ENCODE data around the gene CAMTA1. TPM values are rescaled to one million over a fixed set of nuclear protein-coding genes. Genes with fewer than 3 reads are reported as not detected.

The CAMTA1 gene
- total RNA-seq, 1 experiment from 2014 or later: 69.5 TPM

DNA sequence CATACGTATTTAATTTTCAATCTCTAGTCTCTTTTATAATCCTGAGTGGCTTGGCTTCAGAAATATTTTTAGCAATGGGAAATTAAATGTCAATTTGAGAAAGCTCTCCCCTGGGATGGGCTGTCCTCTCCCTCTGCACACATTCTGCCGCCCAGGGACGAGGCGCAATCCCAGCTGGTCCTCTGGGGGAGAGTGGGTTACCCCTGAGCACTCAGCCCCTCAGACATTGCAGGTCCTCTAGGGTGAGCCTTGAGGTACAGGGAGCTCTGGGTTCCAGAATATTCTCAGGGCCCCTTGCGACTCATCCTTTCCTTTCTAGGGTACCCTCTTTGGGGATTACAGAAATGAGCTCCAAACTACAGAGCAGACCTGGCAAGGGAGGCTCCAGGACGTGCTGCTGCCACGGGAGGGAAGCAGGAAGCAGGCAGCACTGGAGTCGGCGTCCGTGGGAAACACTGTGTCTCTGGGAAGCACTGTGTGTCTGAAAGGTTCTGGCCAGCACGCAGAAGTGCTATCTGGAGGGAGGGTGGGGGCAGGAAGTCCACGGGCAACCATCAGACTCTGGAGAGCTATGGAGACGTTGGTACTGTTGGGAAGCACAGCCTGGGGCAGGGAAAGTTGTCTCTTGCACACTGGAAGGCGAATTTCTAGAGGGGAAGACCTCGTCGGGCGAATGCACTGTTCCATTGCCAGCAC, 642.5 kb downstream of the CAMTA1 start:
- ChIA-PET CTCF (interaction anchor here (0.7 kb wide), 1 partner anchor 26 kb away, joined by 3 read pairs; no protein-coding TSS in a partner anchor), POLR2A (no interaction called here), RAD21 (ENCODE audit: low non-redundant PET in 1 of 2, low total read pairs in 2 of 2, uncharacterized antibody in 2 of 2, unreplicated experiment in 2 of 2) (no interaction called here)
- Histone ChIP-seq H3K4me2 (ENCODE audit: low read length) (no peak overlapping the region), H3K4me3 (replicated peaks in 1 of 2; ENCODE audit: low read depth in 1 of 2, low read length in 2 of 2) (no peak overlapping the region), H3K9me3 (ENCODE audit: control insufficient read depth in 1 of 2, insufficient read depth in 1 of 2, low read depth in 1 of 2, low read length in 2 of 2) (no peaks in the 10 kb centered on the region), H3K36me3 (ENCODE audit: control insufficient read depth in 1 of 2, insufficient read depth in 2 of 2, low read length in 2 of 2) (no peaks in the 10 kb centered on the region), H3K27ac (ENCODE audit: low read depth, low read length) (no peak overlapping the region), H2AFZ (ENCODE audit: low read depth, low read length, poor library complexity, severe bottlenecking) (no peak overlapping the region), H3K9ac (ENCODE audit: low read length) (no peak overlapping the region), H3K9me2 (ENCODE audit: insufficient read depth) (no peaks in the 10 kb centered on the region), H4K20me1 (ENCODE audit: insufficient read depth) (no peaks in the 10 kb centered on the region), H3K27me3 (ENCODE audit: insufficient read depth, low read length) (no peaks in the 10 kb centered on the region), H3K79me2 (ENCODE audit: insufficient read depth, low read length) (no peaks in the 10 kb centered on the region), H3K4me1 (ENCODE audit: control insufficient read depth in 1 of 2, insufficient read depth in 2 of 2, low read length in 2 of 2) (no peaks in the 10 kb centered on the region)
- TF ChIP-seq ZFX (IDR thresholded peaks at IDR 0.05) (no peak), MAX (IDR thresholded peaks at IDR 0.05) (no peak), FOSL1 (IDR thresholded peaks at IDR 0.05; ENCODE audit: low read depth) (no peak), TCF7L2 (IDR thresholded peaks at IDR 0.05; ENCODE audit: borderline replicate concordance, extremely low read depth, insufficient read depth, insufficient read length) (no peak), JUND (IDR thresholded peaks at IDR 0.05) (no peak), ELF1 (IDR thresholded peaks at IDR 0.05; ENCODE audit: borderline replicate concordance, low read depth) (no peak), EZH2phosphoT487 (IDR thresholded peaks at IDR 0.05; ENCODE audit: borderline replicate concordance) (no peak)
- intact Hi-C loops (cut with micrococcal nuclease): no loop called here
- no TSS peak for BruUV-seq (replicated peaks)
- no peak for DNase-seq (ENCODE audit: low read depth, low spot score)
- ATAC-seq: no peak

DNA sequence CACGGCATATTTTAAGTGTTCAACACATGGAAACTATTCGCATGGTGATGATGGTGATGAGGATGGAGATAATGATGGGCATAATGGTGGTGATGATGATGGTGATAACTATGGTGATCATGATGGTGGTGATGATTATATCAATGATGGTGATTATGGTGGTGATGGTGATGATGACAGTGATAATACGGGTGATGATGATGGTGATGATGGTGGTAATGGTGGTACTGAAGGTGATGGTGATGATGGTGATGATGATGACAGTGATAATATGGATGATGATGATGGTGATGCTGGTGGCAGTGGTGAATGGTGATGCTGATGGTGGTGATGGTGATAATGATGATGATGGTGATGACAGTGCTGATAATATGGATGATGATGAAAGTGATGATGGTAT, 644.0 kb downstream of the CAMTA1 start:
- no peak overlapping the region for H3K4me3 ChIP-seq (replicated peaks in 1 of 2; ENCODE audit: low read depth in 1 of 2, low read length in 2 of 2)
- intact Hi-C loops (cut with micrococcal nuclease): no loop called here
- H3K4me1 ChIP-seq (ENCODE audit: control insufficient read depth in 1 of 2, insufficient read depth in 2 of 2, low read length in 2 of 2): no peaks in the 10 kb centered on the region; a peak in 1 of 4 replicates
- no peak overlapping the region for H3K4me2 ChIP-seq (ENCODE audit: low read length)
- H3K27ac ChIP-seq (ENCODE audit: low read depth, low read length): no peak overlapping the region
- no peaks in the 10 kb centered on the region for H3K36me3 ChIP-seq (ENCODE audit: control insufficient read depth in 1 of 2, insufficient read depth in 2 of 2, low read length in 2 of 2)
- H3K9me2 ChIP-seq (ENCODE audit: insufficient read depth): no peaks in the 10 kb centered on the region
- no peaks in the 10 kb centered on the region for H4K20me1 ChIP-seq (ENCODE audit: insufficient read depth)
- ChIA-PET CTCF (no interaction called here), POLR2A (no interaction called here), RAD21 (ENCODE audit: low non-redundant PET in 1 of 2, low total read pairs in 2 of 2, uncharacterized antibody in 2 of 2, unreplicated experiment in 2 of 2) (no interaction called here)
- H3K9me3 ChIP-seq (ENCODE audit: control insufficient read depth in 1 of 2, insufficient read depth in 1 of 2, low read depth in 1 of 2, low read length in 2 of 2): no peaks in the 10 kb centered on the region
- no peak overlapping the region for H3K9ac ChIP-seq (ENCODE audit: low read length)
- no peaks in the 10 kb centered on the region for H3K27me3 ChIP-seq (ENCODE audit: insufficient read depth, low read length)
- ATAC-seq (no peak), DNase-seq (ENCODE audit: low read depth, low spot score) (no peak)
- no TSS peak for BruUV-seq (replicated peaks)
- H3K79me2 ChIP-seq (ENCODE audit: insufficient read depth, low read length): no peaks in the 10 kb centered on the region
- H2AFZ ChIP-seq (ENCODE audit: low read depth, low read length, poor library complexity, severe bottlenecking): no peak overlapping the region
- no peak for TF ChIP-seq MAX (IDR thresholded peaks at IDR 0.05)
- TF ChIP-seq TCF7L2 (IDR thresholded peaks at IDR 0.05; ENCODE audit: borderline replicate concordance, extremely low read depth, insufficient read depth, insufficient read length): no peak
- TF ChIP-seq CTCF (IDR thresholded peaks at IDR 0.05 in 2 of 3, conservative IDR thresholded peaks at IDR 0.05 in 1 of 3; ENCODE audit: borderline replicate concordance in 1 of 3, insufficient read depth in 1 of 3, low read depth in 2 of 3, low read length in 2 of 3): no peak
- TF ChIP-seq FOSL1 (IDR thresholded peaks at IDR 0.05; ENCODE audit: low read depth): no peak
- no peak for TF ChIP-seq EZH2phosphoT487 (IDR thresholded peaks at IDR 0.05; ENCODE audit: borderline replicate concordance)
- TF ChIP-seq YY1 (IDR thresholded peaks at IDR 0.05; ENCODE audit: extremely low read depth, insufficient replicate concordance, low read depth, low read length): no peak
- TF ChIP-seq ELF1 (IDR thresholded peaks at IDR 0.05; ENCODE audit: borderline replicate concordance, low read depth): no peak
- TF ChIP-seq ZNF274 (IDR thresholded peaks at IDR 0.05; ENCODE audit: low read depth, low read length): no peak
- no peak for TF ChIP-seq POLR2A (IDR thresholded peaks at IDR 0.05; ENCODE audit: borderline replicate concordance, extremely low read depth, insufficient read depth, insufficient read length)
- no peak for TF ChIP-seq ZFX (IDR thresholded peaks at IDR 0.05)
- no peak for TF ChIP-seq CEBPB (IDR thresholded peaks at IDR 0.05; ENCODE audit: low read depth)
- TF ChIP-seq RAD21 (IDR thresholded peaks at IDR 0.05; ENCODE audit: low read depth): no peak
- TF ChIP-seq SP1 (IDR thresholded peaks at IDR 0.05; ENCODE audit: low read depth): no peak
- TF ChIP-seq POLR2AphosphoS5 (IDR thresholded peaks at IDR 0.05; ENCODE audit: low read depth, low read length): no peak
- TF ChIP-seq EGR1 (IDR thresholded peaks at IDR 0.05; ENCODE audit: low read depth): no peak

Data from HCT116 (cell line).